PC-3 (cell line): ENCODE measurements around the gene FAM53B. TPM values are rescaled to one million over a fixed set of nuclear protein-coding genes. Genes with fewer than 3 reads are reported as not detected.

Experiments used
- ATAC-seq: fragments of 200-7000 bp; cut with Tn5 transposase; 2 replicates; pipeline ENCODE4 v1.9.1; 2020; ENCODE audit warnings: mild to moderate bottlenecking, moderate library complexity
- BruUV-seq: library from RNA; stranded (reverse); fragments of 400-500 nt; replicated peaks from 2 replicates; lab custom pipeline; 2021; lab: Mats Ljungman, UMichigan
- CTCF ChIA-PET: fragments of 300-600 bp; sonication (Branson Sonifier 250); formaldehyde crosslinking; loops from one replicate; lab custom pipeline; 2022; ENCODE audit warnings: antibody characterized with exemption; lab: Charles Lee
- POLR2A ChIA-PET: fragments of 300-600 bp; sonication (Branson Sonifier 250); formaldehyde crosslinking; loops from one replicate; lab custom pipeline; 2022; ENCODE audit warnings: antibody characterized with exemption; ENCODE audit not compliant: unreplicated experiment; lab: Charles Lee
- DNase-seq: peaks from one replicate; pipeline ENCODE4 v3.0.0-alpha.2; 2015
- H2AFZ ChIP-seq: fragments of 300-600 bp; sonication (generic); 2 replicates; pipeline ENCODE4 v1.6.0; 2016; ENCODE audit warnings: antibody characterized with exemption, low read length
- H3F3A ChIP-seq: fragments of 300-600 bp; sonication (generic); one replicate; pipeline ENCODE4 v1.6.0; 2017; ENCODE audit warnings: antibody characterized with exemption, low read length, control low read depth, mild to moderate bottlenecking; ENCODE audit not compliant: unreplicated experiment
- H3K27ac ChIP-seq: fragments of 300-600 bp; sonication (generic); 2 replicates; pipeline ENCODE4 v1.5.1; 2016; ENCODE audit warnings: mild to moderate bottlenecking, low read length
- H3K27me3 ChIP-seq: fragments of 300-600 bp; sonication (generic); 2 replicates; pipeline ENCODE4 v1.6.1; 2016; ENCODE audit warnings: low read length, mixed read lengths
- H3K36me3 ChIP-seq: fragments of 300-600 bp; sonication (generic); 2 replicates; pipeline ENCODE4 v1.6.1; 2016; ENCODE audit warnings: low read depth, mixed run types, low read length, mixed read lengths
- H3K4me1 ChIP-seq: fragments of 300-600 bp; sonication (generic); 2 replicates; pipeline ENCODE4 v1.5.1; 2016; ENCODE audit warnings: low read length; ENCODE audit not compliant: insufficient read depth
- H3K4me2 ChIP-seq: fragments of 300-600 bp; sonication (generic); 2 replicates; pipeline ENCODE4 v1.6.0; 2016; ENCODE audit warnings: low read length
- H3K4me3 ChIP-seq: fragments of 300-600 bp; sonication (generic); 2 replicates; pipeline ENCODE4 v1.5.1; 2016; ENCODE audit warnings: mild to moderate bottlenecking, low read length, mixed read lengths
- H3K79me2 ChIP-seq: fragments of 300-600 bp; sonication (generic); 2 replicates; pipeline ENCODE4 v1.6.1; 2017; ENCODE audit warnings: low read length, mixed read lengths
- H3K9ac ChIP-seq: fragments of 300-600 bp; sonication (generic); 2 replicates; pipeline ENCODE4 v1.6.0; 2016; ENCODE audit warnings: mild to moderate bottlenecking, low read length
- H3K9me2 ChIP-seq: fragments of 300-600 bp; sonication (generic); replicated peaks from 2 replicates; pipeline ENCODE4 v1.6.1; 2016; ENCODE audit warnings: mixed run types, low read length, mixed read lengths
- H3K9me3 ChIP-seq: fragments of 300-600 bp; sonication (generic); 2 replicates; pipeline ENCODE4 v1.6.1; 2016; ENCODE audit warnings: low read length, mixed read lengths
- H4K20me1 ChIP-seq: fragments of 300-600 bp; sonication (generic); 2 replicates; pipeline ENCODE4 v1.6.1; 2016; ENCODE audit warnings: low read length, mixed read lengths
- CTCF ChIP-seq: fragments of 300-600 bp; sonication (generic); conservative IDR thresholded peaks from 2 replicates; pipeline ENCODE4 v1.5.1; 2017; ENCODE audit warnings: antibody characterized with exemption, low read depth, mild to moderate bottlenecking, low read length
- EZH2 ChIP-seq: fragments of 300-600 bp; sonication (generic); IDR thresholded peaks from one replicate; pipeline ENCODE4 v1.6.1; 2017; ENCODE audit warnings: antibody characterized with exemption, mild to moderate bottlenecking, low read length; ENCODE audit not compliant: unreplicated experiment
- EZH2phosphoT487 ChIP-seq: fragments of 300-600 bp; sonication (generic); IDR thresholded peaks from 2 replicates; pipeline ENCODE4 v1.6.1; 2018; ENCODE audit warnings: mild to moderate bottlenecking, antibody characterized with exemption, low read length, borderline replicate concordance
- intact Hi-C: fragments of 100-400 bp; cut with micrococcal nuclease; formaldehyde crosslinking; loops from 2 replicates; pipeline ENCODE4 v1.9.0; 2023
- total RNA-seq: library from RNA; depleted of rRNA; stranded (reverse); fragments of >200 nt; gene quantifications from 2 replicates; pipeline ENCODE4 v1.2.3, GENCODE V29; 2014

The FAM53B gene
- total RNA-seq, 1 experiment from 2014 or later = 19.4 TPM

- POLR2A ChIA-PET = no interaction called here
- H3K9ac ChIP-seq = no peak overlapping the region
- H3F3A ChIP-seq = no peaks in the 10 kb centered on the region
- no peaks in the 10 kb centered on the region for H3K9me2 ChIP-seq
- no peak for DNase-seq
- H3K36me3 ChIP-seq = no peaks in the 10 kb centered on the region
- H3K79me2 ChIP-seq = no peaks in the 10 kb centered on the region
- TF ChIP-seq CTCF (no peak), EZH2 (no peak), EZH2phosphoT487 (no peak)
- H2AFZ ChIP-seq = no peak overlapping the region
- no peak overlapping the region for H3K4me3 ChIP-seq
- no peaks in the 10 kb centered on the region for H3K9me3 ChIP-seq
- no peak for ATAC-seq
- no peak overlapping the region for H3K27ac ChIP-seq
- intact Hi-C loops = no loop called here
- H3K27me3 ChIP-seq = no peaks in the 10 kb centered on the region
- no peaks in the 10 kb centered on the region for H4K20me1 ChIP-seq
- no peak overlapping the region for H3K4me2 ChIP-seq
- CTCF ChIA-PET = no interaction called here
- BruUV-seq = no TSS peak
- H3K4me1 ChIP-seq = no peaks in the 10 kb centered on the region
Measured at GRCh38 chr10:124606822-124607221, 137.4 kb downstream of the FAM53B start.

GRCh38 chr10:124605856-124606812 is 138.0 kb downstream of the FAM53B start:
- no peak for TF ChIP-seq EZH2phosphoT487
- no peak for TF ChIP-seq EZH2
- TF ChIP-seq CTCF = no peak
- no peaks in the 10 kb centered on the region for H3K9me3 ChIP-seq
- H3K4me3 ChIP-seq = no peak overlapping the region
- ChIA-PET CTCF (no interaction called here), POLR2A (no interaction called here)
- H3K4me2 ChIP-seq = no peak overlapping the region
- no peaks in the 10 kb centered on the region for H4K20me1 ChIP-seq
- no peaks in the 10 kb centered on the region for H3K9me2 ChIP-seq
- H3K27me3 ChIP-seq = no peaks in the 10 kb centered on the region
- no TSS peak for BruUV-seq
- no peak overlapping the region for H3K9ac ChIP-seq
- intact Hi-C loops = no loop called here
- H3K36me3 ChIP-seq = no peaks in the 10 kb centered on the region
- H3K4me1 ChIP-seq = no peaks in the 10 kb centered on the region
- no peak for DNase-seq
- no peaks in the 10 kb centered on the region for H3F3A ChIP-seq
- no peak overlapping the region for H2AFZ ChIP-seq
- no peak overlapping the region for H3K27ac ChIP-seq
- no peak for ATAC-seq
- H3K79me2 ChIP-seq = no peaks in the 10 kb centered on the region

- H3K27me3 ChIP-seq = no peaks in the 10 kb centered on the region
- ATAC-seq = no peak
- ChIA-PET CTCF (no interaction called here), POLR2A (no interaction called here)
- no peak overlapping the region for H2AFZ ChIP-seq
- no peaks in the 10 kb centered on the region for H3K36me3 ChIP-seq
- no peak overlapping the region for H3K9ac ChIP-seq
- no peak overlapping the region for H3K4me3 ChIP-seq
- BruUV-seq = no TSS peak
- H3K9me3 ChIP-seq = no peaks in the 10 kb centered on the region
- no peak overlapping the region for H3K27ac ChIP-seq
- intact Hi-C loops = no loop called here
- H3K4me1 ChIP-seq = no peaks in the 10 kb centered on the region
- no peaks in the 10 kb centered on the region for H3K79me2 ChIP-seq
- H4K20me1 ChIP-seq = no peaks in the 10 kb centered on the region
- TF ChIP-seq CTCF (no peak), EZH2phosphoT487 (no peak), EZH2 (no peak)
- H3K4me2 ChIP-seq = no peak overlapping the region
- no peaks in the 10 kb centered on the region for H3K9me2 ChIP-seq
- DNase-seq = no peak
- no peaks in the 10 kb centered on the region for H3F3A ChIP-seq
Measured at GRCh38 chr10:124605481-124605855, 138.7 kb downstream of the FAM53B start.
